HG02798 (cell line): ENCODE data around the gene URAD.
"Not testable (repeated sequence)": the region's sequence is repeated elsewhere in the genome, so short reads cannot be mapped to it uniquely, and the experiment has no call there.

Experiments used
- ATAC-seq: cut with Tn5 transposase; IDR thresholded peaks from one replicate; pipeline ENCODE4 v1.9.1; 2021; ENCODE audit warnings: mild to moderate bottlenecking; ENCODE audit not compliant: unreplicated experiment, poor library complexity

Gene URAD, protein sequence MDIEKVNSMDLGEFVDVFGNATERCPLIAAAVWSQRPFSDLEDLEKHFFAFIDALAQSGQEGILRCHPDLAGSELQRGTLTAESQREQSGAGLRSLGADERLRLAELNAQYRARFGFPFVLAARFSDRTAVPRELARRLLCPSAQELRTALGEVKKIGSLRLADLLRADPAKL

GRCh38 chr13:27988520-27988919 lies at the start of gene URAD:
Gene URAD (minus strand): TSS chr13:27988693. CDS start chr13:27988637, 56 bp downstream.
- no peak for ATAC-seq

- ATAC-seq: no peak
These were observed 48.9 kb upstream of the URAD start for GRCh38 chr13:28037399-28037798.

DNA sequence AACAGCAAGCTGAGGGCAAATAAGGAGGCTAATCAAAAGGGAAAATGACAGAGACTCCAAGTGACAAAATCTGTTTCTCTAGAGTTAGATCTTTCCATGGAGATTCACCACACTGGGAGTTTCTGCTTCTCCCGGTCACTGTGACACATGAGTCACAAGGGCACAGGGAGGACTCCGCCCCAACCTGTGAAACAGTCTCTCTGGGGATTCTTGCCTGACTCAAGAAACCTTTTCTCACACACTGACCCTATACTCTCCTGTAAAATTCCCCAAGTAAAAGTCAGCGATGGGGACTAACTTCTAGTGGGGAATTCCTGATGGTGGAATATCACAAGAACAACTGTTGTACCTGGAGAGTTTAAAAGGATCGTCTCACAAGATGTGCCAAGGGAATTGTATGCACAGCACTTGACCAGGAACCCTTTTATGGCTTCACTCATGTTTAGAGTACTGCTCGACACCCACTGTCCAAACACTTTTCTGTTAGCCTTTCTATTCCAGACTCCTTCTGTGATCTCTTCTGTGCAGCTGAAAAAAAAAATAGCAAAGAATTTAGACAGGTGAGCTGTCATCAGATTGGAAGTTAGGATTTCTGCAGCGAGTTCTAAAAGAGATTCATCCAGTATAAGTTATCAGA lies 46.8 kb upstream of the URAD start:
- ATAC-seq: no peak

DNA sequence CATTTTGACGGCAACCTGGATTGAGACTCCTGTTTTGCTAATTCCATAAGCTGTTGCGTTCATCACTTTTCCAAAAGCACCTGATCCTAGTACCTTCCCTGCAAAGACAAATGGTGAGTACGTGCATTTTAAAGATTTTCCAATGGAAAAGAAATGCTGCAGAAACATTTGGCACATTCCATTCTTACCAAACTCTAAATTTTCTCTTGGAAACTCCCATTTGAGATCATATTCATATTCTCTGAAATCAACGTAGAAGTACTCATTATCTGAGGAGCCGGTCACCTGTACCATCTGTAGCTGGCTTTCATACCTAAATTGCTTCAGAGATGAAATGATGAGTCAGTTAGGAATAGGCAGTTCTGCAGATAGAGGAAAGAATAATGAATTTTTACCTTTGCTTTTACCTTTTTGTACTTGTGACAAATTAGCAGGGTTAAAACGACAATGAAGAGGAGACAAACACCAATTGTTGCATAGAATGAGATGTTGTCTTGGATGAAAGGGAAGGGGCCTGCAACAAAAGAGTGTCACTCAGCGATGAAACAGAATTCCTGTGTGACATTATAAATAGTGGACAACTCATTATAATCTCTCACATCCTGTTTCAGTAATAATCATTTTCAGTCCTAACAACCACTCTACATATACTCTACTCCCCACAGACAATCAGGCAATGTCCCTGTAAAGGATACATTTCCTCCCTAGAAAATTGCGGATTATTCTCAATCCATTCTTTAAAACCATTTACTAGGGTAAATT lies 45.6 kb upstream of the URAD start:
- ATAC-seq: no peak

GRCh38 chr13:28032438-28032837 lies 43.9 kb upstream of the URAD start:
- ATAC-seq: not testable (repeated sequence)

DNA sequence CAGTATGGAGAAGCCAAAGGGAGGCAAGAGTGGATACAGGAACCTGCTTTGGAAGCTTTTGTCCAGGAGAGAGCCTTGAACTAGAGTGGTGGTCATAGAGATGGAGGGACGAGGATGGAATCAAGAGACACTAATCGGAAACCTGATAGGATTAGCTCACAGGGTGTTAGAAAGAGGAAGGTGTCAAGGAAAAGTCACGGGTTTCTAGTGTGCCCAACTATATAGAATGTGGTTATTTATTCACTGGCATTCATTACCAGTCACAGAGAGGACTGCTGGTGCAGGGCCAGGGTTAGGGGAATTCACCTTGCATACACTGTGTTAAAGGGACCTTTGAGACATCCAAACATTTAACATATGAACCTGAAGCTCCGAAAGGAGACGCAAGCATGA lies 43.4 kb upstream of the URAD start:
- ATAC-seq: no peak

- no peak for ATAC-seq
These were observed 42.9 kb upstream of the URAD start for GRCh38 chr13:28031220-28031895.

- ATAC-seq: no peak
These were observed 39.3 kb upstream of the URAD start for GRCh38 chr13:28027607-28028364.

DNA sequence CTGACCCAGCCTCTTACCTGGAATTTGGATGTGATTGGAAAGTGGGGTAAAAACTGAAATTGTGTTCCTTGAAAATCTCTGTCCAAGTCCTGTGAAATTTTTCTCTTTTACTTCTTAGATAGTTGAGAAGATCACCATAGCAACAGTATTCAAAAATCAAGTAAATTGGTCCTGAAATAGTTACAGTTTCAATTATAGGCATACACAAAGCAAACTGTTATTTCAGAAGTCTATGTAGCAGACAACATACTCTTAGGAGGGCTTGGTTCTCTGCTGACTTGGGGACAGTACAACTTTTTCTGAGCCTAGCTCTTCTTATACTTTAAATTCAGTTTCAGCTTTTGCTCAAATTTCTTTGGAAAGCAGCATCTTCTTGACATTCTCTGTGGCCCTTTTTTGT lies 38.6 kb upstream of the URAD start:
- ATAC-seq: no peak

DNA sequence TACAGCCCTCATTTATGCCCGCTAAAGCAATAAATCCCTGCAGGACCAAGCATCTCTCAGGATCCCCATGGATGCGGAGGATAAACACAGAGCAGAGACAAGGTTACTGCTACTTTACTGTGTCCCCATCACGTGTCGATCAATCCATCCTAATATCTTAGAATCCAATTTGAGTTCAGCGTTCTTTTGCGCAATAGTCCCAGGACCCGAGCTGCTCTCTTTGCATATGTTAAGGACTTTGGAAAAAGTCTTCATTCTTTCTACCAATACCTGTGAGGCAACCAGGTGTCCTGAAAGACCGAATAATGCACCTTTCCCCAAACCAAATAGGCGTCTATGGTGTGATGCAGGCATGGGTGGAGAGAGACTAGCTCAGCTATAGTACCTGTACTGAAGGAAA lies 38.0 kb upstream of the URAD start:
- no peak for ATAC-seq

GRCh38 chr13:28022848-28023518 lies 34.5 kb upstream of the URAD start:
- no peak for ATAC-seq

GRCh38 chr13:28014301-28014700 lies 25.8 kb upstream of the URAD start:
- no peak for ATAC-seq

DNA sequence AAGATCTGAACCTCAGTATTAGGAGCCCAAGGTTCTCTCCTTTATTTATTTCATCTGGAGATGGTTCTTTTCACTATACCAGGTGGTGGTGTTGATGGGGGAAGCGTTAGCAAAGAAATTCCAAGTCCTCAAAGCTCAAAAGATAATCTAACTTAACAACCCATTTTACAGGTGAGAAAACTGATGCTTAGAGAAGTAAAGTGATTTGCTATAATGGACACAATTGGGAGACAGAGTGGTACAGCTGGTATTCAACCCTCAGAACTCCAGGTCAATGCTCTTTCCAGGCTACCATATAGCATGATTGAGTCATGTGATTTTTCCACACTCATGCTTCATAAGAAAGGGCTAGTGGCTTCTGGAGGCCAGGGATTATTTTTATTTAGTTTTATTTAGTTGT lies 25.0 kb upstream of the URAD start:
- no peak for ATAC-seq

DNA sequence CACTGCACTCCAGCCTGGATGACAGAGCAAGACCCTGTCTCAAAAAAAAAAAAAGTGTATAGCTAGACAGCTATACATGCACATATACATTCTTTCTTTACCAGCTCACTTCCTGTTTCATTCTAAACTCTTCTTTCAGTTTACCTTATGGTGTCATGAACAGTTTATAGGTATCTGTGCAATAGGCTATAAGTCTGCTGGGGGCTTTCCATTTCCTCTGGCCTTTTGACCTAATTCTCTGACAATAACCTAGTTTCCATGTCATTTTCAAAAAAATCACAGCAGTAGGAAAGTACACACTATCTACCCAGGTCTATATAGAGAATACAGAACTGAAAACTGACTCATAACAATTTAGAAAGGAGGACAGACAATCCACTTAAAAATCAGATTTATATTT lies 24.4 kb upstream of the URAD start:
- peak; percentile 82 for ATAC-seq

- peak; percentile 4 for ATAC-seq
These were observed 23.9 kb upstream of the URAD start for GRCh38 chr13:28012383-28012782.

- ATAC-seq: no peak
These were observed 21.6 kb upstream of the URAD start for GRCh38 chr13:28010046-28010445.

DNA sequence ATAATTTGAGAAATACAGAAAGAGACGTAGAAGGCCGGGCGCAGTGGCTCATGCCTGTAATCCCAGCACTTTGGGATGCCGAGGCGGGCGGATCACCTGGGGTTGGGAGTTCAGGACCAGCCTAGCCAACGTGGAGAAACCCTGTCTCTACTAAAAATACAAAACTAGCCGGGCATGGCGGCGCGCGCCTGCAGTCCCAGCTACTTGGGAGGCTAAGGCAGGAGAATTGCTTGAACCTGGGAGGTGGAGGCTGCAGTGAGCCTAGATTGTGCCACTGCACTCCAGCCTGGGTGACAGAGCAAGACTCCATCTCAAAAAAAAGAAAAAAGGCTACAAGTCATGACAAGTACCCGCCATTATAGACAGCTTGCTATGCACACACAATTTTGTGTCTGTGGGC lies 16.5 kb upstream of the URAD start:
- ATAC-seq: not testable (repeated sequence)

DNA sequence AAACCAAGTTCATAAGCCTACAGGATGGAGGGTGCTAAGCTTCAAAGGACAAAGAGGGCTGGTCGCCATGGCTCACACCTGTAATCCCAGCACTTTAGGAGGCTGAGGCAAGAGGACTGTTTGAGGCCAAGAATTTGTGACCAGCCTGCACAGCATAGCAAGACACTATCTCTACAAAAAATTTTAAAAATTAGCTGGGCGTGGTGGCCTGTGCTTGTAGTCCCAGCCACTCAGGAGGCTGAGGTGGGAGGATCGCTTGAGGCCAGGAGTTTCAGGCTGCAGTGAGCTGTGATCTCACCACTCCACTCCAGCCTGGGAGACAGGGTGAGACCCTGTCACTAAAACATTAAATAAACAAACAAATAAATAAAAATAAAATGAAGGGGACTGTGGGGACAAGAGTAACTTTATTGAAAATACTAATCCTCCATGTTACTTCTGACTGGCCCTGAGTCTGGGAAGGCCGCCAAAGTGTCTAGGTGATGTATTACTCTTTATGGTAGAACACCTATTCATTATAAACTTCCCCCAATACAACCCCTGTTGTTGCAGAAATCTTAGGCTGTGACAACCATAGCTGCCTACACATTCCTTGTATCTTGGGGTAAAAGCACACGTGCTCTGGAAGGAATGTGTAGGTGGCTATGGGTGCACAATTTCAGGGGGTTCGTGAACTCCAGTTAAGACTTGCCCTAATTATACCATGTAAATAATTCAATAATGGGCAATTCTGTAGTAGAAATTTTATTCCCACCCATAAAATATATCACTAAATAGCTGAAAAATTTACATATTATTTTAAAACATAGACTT lies 14.6 kb upstream of the URAD start:
- no peak for ATAC-seq

GRCh38 chr13:28001837-28002473 lies 13.5 kb upstream of the URAD start:
- no peak for ATAC-seq
